ENCODE measurements around the gene P4HA3.

The P4HA3 gene

GRCh38 chr11:74288911-74289310 is 22.5 kb downstream of the P4HA3 start:
- no peak for TF ChIP-seq CTCF (IDR thresholded peaks at IDR 0.05; ENCODE audit: unreplicated experiment in 3 of 3)
- Mint-ChIP-seq H3K9me3 (peaks cover under 1% of the 10 kb centered on the region), H3K4me3 (no peak overlapping the region), H3K4me1 (peaks cover 7% of the 10 kb centered on the region), H3K27ac (no peak overlapping the region), H3K36me3 (ENCODE audit: low read depth) (no peaks in the 10 kb centered on the region), H3K27me3 (ENCODE audit: low read depth) (peaks cover 16% of the 10 kb centered on the region)

GRCh38 chr11:74288161-74288560 is 23.3 kb downstream of the P4HA3 start:
- H3K4me1 Mint-ChIP-seq = peaks cover 7% of the 10 kb centered on the region
- H3K27me3 Mint-ChIP-seq (ENCODE audit: low read depth) = peaks cover 16% of the 10 kb centered on the region
- TF ChIP-seq CTCF (IDR thresholded peaks at IDR 0.05; ENCODE audit: unreplicated experiment in 3 of 3) = no peak
- H3K9me3 Mint-ChIP-seq = no peaks in the 10 kb centered on the region
- no peaks in the 10 kb centered on the region for H3K36me3 Mint-ChIP-seq (ENCODE audit: low read depth)
- H3K27ac Mint-ChIP-seq = peak overlapping the region in 2 of 3 experiments; percentile 76 to 80
- H3K4me3 Mint-ChIP-seq = no peak overlapping the region

- H3K4me1 Mint-ChIP-seq = peaks cover 7% of the 10 kb centered on the region
- no peaks in the 10 kb centered on the region for H3K36me3 Mint-ChIP-seq (ENCODE audit: low read depth)
- H3K27me3 Mint-ChIP-seq (ENCODE audit: low read depth) = peaks cover 9% of the 10 kb centered on the region
- no peak overlapping the region for H3K27ac Mint-ChIP-seq
- TF ChIP-seq CTCF (IDR thresholded peaks at IDR 0.05; ENCODE audit: unreplicated experiment in 3 of 3) = no peak
- H3K4me3 Mint-ChIP-seq = no peak overlapping the region
- no peaks in the 10 kb centered on the region for H3K9me3 Mint-ChIP-seq
Measured at GRCh38 chr11:74284466-74284865, 27.0 kb downstream of the P4HA3 start.

- H3K36me3 Mint-ChIP-seq (ENCODE audit: low read depth) = no peaks in the 10 kb centered on the region
- no peak overlapping the region for H3K27ac Mint-ChIP-seq
- H3K4me3 Mint-ChIP-seq = no peak overlapping the region
- peaks cover 7% of the 10 kb centered on the region for H3K4me1 Mint-ChIP-seq
- no peak for TF ChIP-seq CTCF (IDR thresholded peaks at IDR 0.05; ENCODE audit: unreplicated experiment in 3 of 3)
- H3K9me3 Mint-ChIP-seq = no peaks in the 10 kb centered on the region
- peaks cover 9% of the 10 kb centered on the region for H3K27me3 Mint-ChIP-seq (ENCODE audit: low read depth)
Measured at GRCh38 chr11:74283580-74284180, 27.8 kb downstream of the P4HA3 start.

- peaks cover 5% of the 10 kb centered on the region for H3K4me1 Mint-ChIP-seq
- no peaks in the 10 kb centered on the region for H3K36me3 Mint-ChIP-seq (ENCODE audit: low read depth)
- no peak overlapping the region for H3K4me3 Mint-ChIP-seq
- H3K27me3 Mint-ChIP-seq (ENCODE audit: low read depth) = peaks cover 4% of the 10 kb centered on the region
- TF ChIP-seq CTCF (IDR thresholded peaks at IDR 0.05; ENCODE audit: unreplicated experiment in 3 of 3) = no peak
- no peak overlapping the region for H3K27ac Mint-ChIP-seq
- no peaks in the 10 kb centered on the region for H3K9me3 Mint-ChIP-seq
Measured at GRCh38 chr11:74282914-74283371, 28.5 kb downstream of the P4HA3 start.

GRCh38 chr11:74282421-74282820 is 29.0 kb downstream of the P4HA3 start:
- Mint-ChIP-seq H3K27me3 (ENCODE audit: low read depth) (peaks cover 4% of the 10 kb centered on the region), H3K4me3 (no peak overlapping the region), H3K4me1 (peaks cover 9% of the 10 kb centered on the region), H3K9me3 (no peaks in the 10 kb centered on the region), H3K36me3 (ENCODE audit: low read depth) (no peaks in the 10 kb centered on the region), H3K27ac (no peak overlapping the region)
- no peak for TF ChIP-seq CTCF (IDR thresholded peaks at IDR 0.05; ENCODE audit: unreplicated experiment in 3 of 3)
